Thyroid gland (tissue), 4 donors: ENCODE data around the gene CCDC197.

Experiments
- CTCF ChIP-seq, 6 experiments: fragments of 200-600 bp in 3 of 6; fragments of 450-650 bp in 3 of 6; sonication (generic) in 3 of 6; IDR thresholded peaks; one replicate each; pipeline ENCODE4 v1.5.1; 2016 to 2019; ENCODE audit warnings: antibody characterized with exemption in 6 of 6, mild to moderate bottlenecking in 2 of 6, inconsistent platforms in 1 of 6, moderate library complexity in 1 of 6
- POLR2A ChIP-seq, 2 donors: fragments of 450-650 bp; IDR thresholded peaks; one replicate each; pipeline ENCODE4 v1.6.1; 2017; ENCODE audit warnings: antibody characterized with exemption in 2 of 2, mild to moderate bottlenecking in 2 of 2, moderate library complexity in 1 of 2

- TF ChIP-seq CTCF (IDR thresholded peaks at IDR 0.05) (no peak), POLR2A (IDR thresholded peaks at IDR 0.05) (no peak)
Observed at GRCh38 chr14:93981316-93982229, 15.5 kb upstream of the CCDC197 start.
